Esophagus muscularis mucosa (tissue), 4 donors: ENCODE data around the gene PNPLA7. TPM values are rescaled to one million over a fixed set of nuclear protein-coding genes. Genes with fewer than 3 reads are reported as not detected.

ENCODE experiments used
- DNase-seq: peaks from one replicate; pipeline ENCODE4 v3.0.0-alpha.2; 2017; ENCODE audit errors: extremely low spot score
- H3K27ac ChIP-seq, 4 donors: fragments of 200-600 bp; sonication (generic); replicated peaks in 1 of 4; 1 replicate in 3 of 4; 2 replicates in 1 of 4; pipeline ENCODE4 v1.5.1; 2016 to 2019; ENCODE audit warnings: mild to moderate bottlenecking in 1 of 4
- H3K27me3 ChIP-seq, 4 donors: fragments of 200-600 bp; sonication (generic); one replicate each; pipeline versions ENCODE4 v1.5.1 to v1.6.0; 2016 to 2019
- H3K36me3 ChIP-seq, 4 donors: fragments of 200-600 bp; sonication (generic); one replicate each; pipeline ENCODE4 v1.5.1; 2016 to 2019
- H3K4me1 ChIP-seq, 4 donors: fragments of 200-600 bp; sonication (generic); one replicate each; pipeline ENCODE4 v1.5.1; 2016 to 2019
- H3K4me3 ChIP-seq, 4 donors: fragments of 200-600 bp; sonication (generic); 1 replicate in 2 of 4; 2 replicates in 2 of 4; pipeline ENCODE4 v1.5.1; 2016 to 2019; ENCODE audit warnings: mild to moderate bottlenecking in 4 of 4, moderate library complexity in 1 of 4
- H3K9me3 ChIP-seq, 4 donors: fragments of 200-600 bp; sonication (generic); 1 replicate in 3 of 4; 2 replicates in 1 of 4; pipeline ENCODE4 v1.5.1; 2016 to 2019
- CTCF ChIP-seq, 3 experiments: fragments of 200-600 bp in 2 of 3; fragments of 450-650 bp in 1 of 3; sonication (generic) in 2 of 3; IDR thresholded peaks; one replicate each; pipeline ENCODE4 v1.5.1; 2017 to 2019; ENCODE audit warnings: antibody characterized with exemption in 3 of 3, mild to moderate bottlenecking in 2 of 3, moderate library complexity in 1 of 3
- EP300 ChIP-seq: sonication (generic); formaldehyde crosslinking; IDR thresholded peaks from one replicate; pipeline ENCODE4 v1.6.1; 2017; ENCODE audit warnings: antibody characterized with exemption
- POLR2A ChIP-seq: fragments of 450-650 bp; IDR thresholded peaks from one replicate; pipeline ENCODE4 v1.6.1; 2017; ENCODE audit warnings: antibody characterized with exemption, moderate library complexity, mild to moderate bottlenecking, low read depth
- POLR2AphosphoS5 ChIP-seq, 2 donors: sonication (generic); formaldehyde crosslinking; IDR thresholded peaks; one replicate each; pipeline ENCODE4 v1.6.1; 2017; ENCODE audit warnings: antibody characterized with exemption in 2 of 2
- WGBS: methylation state at CpG from one replicate; pipeline ENCODE4 v1.1.5; 2018; 5-methylcytosine and 5-hydroxymethylcytosine counted together
- intact Hi-C: fragments of 100-400 bp; cut with DNase I; formaldehyde crosslinking; loops from one replicate; pipeline ENCODE4 v1.15.1; 2023
- total RNA-seq, 4 donors: library from RNA; depleted of rRNA; stranded (reverse); fragments of >200 nt; gene quantifications; one replicate each; pipeline versions ENCODE4 v1.1.0 to v1.2.1, GENCODE V29; 2016

The PNPLA7 gene
- total RNA-seq, 4 donors from 2014 or later, result 3.0 to 6.2 (median 4.0) TPM

- no peak for DNase-seq
- WGBS, result 69% methylated on average over 60 of the region's 99 CpGs
- H3K27ac ChIP-seq, result peak overlapping the region in 2 of 4 donors; percentile 46 to 52
Measured at GRCh38 chr9:137417161-137418021, 132.8 kb downstream of the PNPLA7 start.

GRCh38 chr9:137416563-137417151, 133.5 kb downstream of the PNPLA7 start:
- Histone ChIP-seq H3K27ac (peak overlapping the region in 2 of 4 donors; percentile 46 to 52), H3K4me3 (peak overlapping the region; percentile 35 to 49 (median 43)), H3K36me3 (peaks cover 0 to 11% (median 0%) of the 10 kb centered on the region in 4 donors), H3K4me1 (peaks cover 12 to 38% (median 25%) of the 10 kb centered on the region in 4 donors), H3K9me3 (no peaks in the 10 kb centered on the region), H3K27me3 (no peaks in the 10 kb centered on the region)
- intact Hi-C loops, result no loop called here
- no peak for TF ChIP-seq POLR2A
- no peak for TF ChIP-seq POLR2AphosphoS5 (IDR thresholded peaks at IDR 0.05)
- TF ChIP-seq CTCF (IDR thresholded peaks at IDR 0.05), result no peak
- no peak for TF ChIP-seq EP300
- 86% methylated on average over 31 of the region's 45 CpGs for WGBS
- no peak for DNase-seq

More at GRCh38 chr9:137417161-137418021, 132.8 kb downstream of the PNPLA7 start:
- Histone ChIP-seq H3K9me3 (no peaks in the 10 kb centered on the region), H3K36me3 (peaks cover 0 to 11% (median 0%) of the 10 kb centered on the region in 4 donors), H3K4me1 (peaks cover 14 to 38% (median 25%) of the 10 kb centered on the region in 4 donors), H3K4me3 (peak overlapping the region; percentile 35 to 49 (median 43)), H3K27me3 (no peaks in the 10 kb centered on the region)
- intact Hi-C loops, result no loop called here
- peak in 1 of 2 donors; percentile 31 for TF ChIP-seq POLR2AphosphoS5 (IDR thresholded peaks at IDR 0.05)
- TF ChIP-seq POLR2A, result no peak

- H3K4me1 ChIP-seq, result peaks cover 14 to 40% (median 27%) of the 10 kb centered on the region in 4 donors
- no peaks in the 10 kb centered on the region for H3K27me3 ChIP-seq
- H3K4me3 ChIP-seq, result no peak overlapping the region
- DNase-seq, result no peak
- TF ChIP-seq POLR2AphosphoS5 (IDR thresholded peaks at IDR 0.05), result no peak
- TF ChIP-seq POLR2A, result no peak
- no peak for TF ChIP-seq CTCF (IDR thresholded peaks at IDR 0.05)
- H3K9me3 ChIP-seq, result no peaks in the 10 kb centered on the region
- WGBS, result 97% methylated on average over 13 of the region's 23 CpGs
- intact Hi-C loops, result no loop called here
- H3K27ac ChIP-seq, result no peak overlapping the region
- peaks cover 0 to 11% (median 0%) of the 10 kb centered on the region in 4 donors for H3K36me3 ChIP-seq
Measured at GRCh38 chr9:137416006-137416562, 134.1 kb downstream of the PNPLA7 start.

GRCh38 chr9:137415451-137415850, 134.8 kb downstream of the PNPLA7 start:
- no peak overlapping the region for H3K27ac ChIP-seq
- no peaks in the 10 kb centered on the region for H3K27me3 ChIP-seq
- 100% methylated on average over 5 of the region's 5 CpGs for WGBS
- peaks cover 20 to 45% (median 33%) of the 10 kb centered on the region in 4 donors for H3K4me1 ChIP-seq
- no peak for DNase-seq
- no peak overlapping the region for H3K4me3 ChIP-seq
- intact Hi-C loops, result no loop called here
- H3K9me3 ChIP-seq, result no peaks in the 10 kb centered on the region
- H3K36me3 ChIP-seq, result peaks cover 0 to 11% (median 0%) of the 10 kb centered on the region in 4 donors
- TF ChIP-seq EP300, result no peak

GRCh38 chr9:137412431-137412830, 137.8 kb downstream of the PNPLA7 start:
- H3K27me3 ChIP-seq, result no peaks in the 10 kb centered on the region
- H3K36me3 ChIP-seq, result peaks cover 0 to 7% (median 0%) of the 10 kb centered on the region in 4 donors
- intact Hi-C loops, result no loop called here
- no peak overlapping the region for H3K4me3 ChIP-seq
- WGBS, result 87% methylated on average over 10 of the region's 10 CpGs
- no peak for TF ChIP-seq POLR2A
- TF ChIP-seq CTCF (IDR thresholded peaks at IDR 0.05), result no peak
- TF ChIP-seq EP300, result no peak
- no peak for TF ChIP-seq POLR2AphosphoS5 (IDR thresholded peaks at IDR 0.05)
- DNase-seq, result no peak
- peaks cover 23 to 41% (median 34%) of the 10 kb centered on the region in 4 donors for H3K4me1 ChIP-seq
- no peaks in the 10 kb centered on the region for H3K9me3 ChIP-seq
- H3K27ac ChIP-seq, result peak overlapping the region; percentile 69 to 75 (median 72)
